HepG2 (cell line): ENCODE data around the gene PLA2G4F. TPM values are rescaled to one million over a fixed set of nuclear protein-coding genes. Genes with fewer than 3 reads are reported as not detected.

ENCODE experiments used
- ATAC-seq: fragments of 200-7000 bp; cut with Tn5 transposase; 3 replicates; pipeline ENCODE4 v1.9.1; 2020; ENCODE audit warnings: mild to moderate bottlenecking, moderate library complexity
- BruUV-seq: library from RNA; stranded (reverse); fragments of 400-500 nt; replicated peaks from 2 replicates; lab custom pipeline; 2021; lab: Mats Ljungman, UMichigan
- CTCF ChIA-PET: fragments of 300-600 bp; formaldehyde crosslinking; extraction: SDS; loops from one replicate; lab custom pipeline; 2021; ENCODE audit warnings: low total read pairs, inconsistent platforms, low intra/inter-chr PET ratio; lab: Yijun Ruan, JAX
- POLR2A ChIA-PET: fragments of 350-600 bp; sonication (Branson Sonifier 250); formaldehyde crosslinking; loops from one replicate; lab custom pipeline; 2020; ENCODE audit warnings: antibody characterized with exemption, inconsistent platforms; lab: Yijun Ruan, JAX
- DNase-seq: peaks from one replicate; pipeline ENCODE4 v3.0.0-alpha.2; 2015; ENCODE audit warnings: low spot score
- FAIRE-seq: peaks from 3 replicates; lab custom pipeline; 2011; peaks lifted over from hg19 to GRCh38; lab: Jason Lieb, UNC
- H2AFZ ChIP-seq: one replicate; pipeline ENCODE4 v1.6.1; 2011; ENCODE audit warnings: low read length, inconsistent platforms
- H3K27ac ChIP-seq: fragments of 300-600 bp; 3 replicates; pipeline ENCODE4 v1.8.0; 2011; ENCODE audit warnings: mixed run types, mild to moderate bottlenecking, mixed read lengths, low read length, inconsistent platforms; ENCODE audit not compliant: insufficient read depth; ENCODE audit errors: extremely low read length
- H3K27me3 ChIP-seq, 2 experiments: fragments of 200-600 bp in 1 of 2; 2 replicates in 1 of 2; 3 replicates in 1 of 2; pipeline versions ENCODE4 v1.6.0 to v1.8.0; 2011; ENCODE audit warnings: low read length in 2 of 2, mild to moderate bottlenecking in 2 of 2, moderate library complexity in 2 of 2, inconsistent platforms in 1 of 2; ENCODE audit not compliant: insufficient read depth in 2 of 2, control insufficient read depth in 1 of 2
- H3K36me3 ChIP-seq, 2 experiments: fragments of 200-600 bp in 1 of 2; replicated peaks in 1 of 2; 2 replicates in 1 of 2; 3 replicates in 1 of 2; pipeline versions ENCODE4 v1.5.1 to v1.8.0; 2011; ENCODE audit warnings: low read length in 2 of 2, inconsistent platforms in 1 of 2; ENCODE audit not compliant: insufficient read depth in 2 of 2, control insufficient read depth in 1 of 2
- H3K4me1 ChIP-seq: 2 replicates; pipeline ENCODE4 v1.5.1; 2012; ENCODE audit warnings: low read length, inconsistent platforms; ENCODE audit not compliant: insufficient read depth
- H3K4me2 ChIP-seq: 2 replicates; pipeline ENCODE4 v1.6.0; 2011; ENCODE audit warnings: low read depth, low read length, inconsistent platforms
- H3K4me3 ChIP-seq, 3 experiments: fragments of 200-600 bp in 1 of 3; sonication (generic), shearing (Covaris generic) in 1 of 3; replicated peaks in 1 of 3; 2 replicates each; pipeline ENCODE4 v1.5.1; 2011 to 2016; ENCODE audit warnings: low read length in 3 of 3, inconsistent platforms in 2 of 3, low read depth in 2 of 3, mild to moderate bottlenecking in 2 of 3, control low read depth in 1 of 3, mixed read lengths in 1 of 3; ENCODE audit not compliant: insufficient read depth in 1 of 3
- H3K79me2 ChIP-seq: one replicate; pipeline ENCODE4 v1.6.1; 2011; ENCODE audit warnings: low read length, inconsistent platforms; ENCODE audit not compliant: insufficient read depth
- H3K9ac ChIP-seq: 2 replicates; pipeline ENCODE4 v1.6.0; 2011; ENCODE audit warnings: mild to moderate bottlenecking, low read depth, low read length, inconsistent platforms; ENCODE audit not compliant: insufficient read depth
- H3K9me3 ChIP-seq: 2 replicates; pipeline ENCODE4 v1.5.1; 2012; ENCODE audit warnings: mild to moderate bottlenecking, low read length
- H4K20me1 ChIP-seq: 2 replicates; pipeline ENCODE4 v1.6.0; 2011; ENCODE audit warnings: inconsistent platforms, mild to moderate bottlenecking, low read length, moderate library complexity; ENCODE audit not compliant: insufficient read depth
- EEA1 ChIP-seq: sonication (generic); formaldehyde crosslinking; IDR thresholded peaks from 2 replicates; pipeline ENCODE4 v1.5.1; 2020; ENCODE audit warnings: mild to moderate bottlenecking, missing genetic modification reagents, borderline replicate concordance
- MYNN ChIP-seq: sonication (generic); formaldehyde crosslinking; IDR thresholded peaks from 2 replicates; pipeline ENCODE4 v1.4.0; 2020; ENCODE audit warnings: mild to moderate bottlenecking, low read depth, missing genetic modification reagents
- WGBS: methylation state at CpG from one replicate; pipeline ENCODE4 v1.1.6; 2017; ENCODE audit warnings: low lambda C conversion rate; 5-methylcytosine and 5-hydroxymethylcytosine counted together
- in situ Hi-C: cut with HindIII; loops from 2 replicates; pipeline ENCODE4 v1.10.0; 2017; ENCODE audit warnings: low pct_unique_long_range_greater_than_20kb; ENCODE audit not compliant: extremely low pct_ligation_motif_present
- intact Hi-C: fragments of 100-400 bp; cut with micrococcal nuclease; formaldehyde crosslinking; loops from one replicate; pipeline ENCODE4 v1.10.0; 2022; ENCODE audit not compliant: unreplicated experiment
- polyA plus RNA-seq, 8 experiments: library from polyadenylated mRNA; depleted of rRNA in 3 of 8; stranded (reverse) in 7 of 8; unstranded in 1 of 8; fragments of >200 nt; fragmentation: Illumina TruSeq in 4 of 8; extraction: Trizol in 4 of 8; gene quantifications; 2 replicates each; pipeline versions ENCODE4 v1.2.1 to v1.2.3, GENCODE V29; 2011 to 2016; ENCODE audit warnings: low read depth in 4 of 8, missing spikeins in 1 of 8, mixed read lengths in 1 of 8; ENCODE audit not compliant: insufficient read depth in 1 of 8
- total RNA-seq, 5 experiments: library from RNA; depleted of rRNA; stranded (reverse); fragments of >200 nt; fragmentation: Illumina TruSeq; extraction: Trizol; gene quantifications; 2 replicates each; pipeline ENCODE4 v1.2.3, GENCODE V29; 2016; ENCODE audit warnings: low read depth in 1 of 5
- TF ChIP-seq, protein P1 (sequence below): sonication (generic); formaldehyde crosslinking; IDR thresholded peaks from 2 replicates; pipeline ENCODE4 v1.8.0; 2022; ENCODE audit warnings: missing genetic modification reagents, low read depth, mild to moderate bottlenecking, borderline replicate concordance

The PLA2G4F gene
- total and polyA plus RNA-seq, 2 of the 13 experiments (the other 11 are each of a cell fraction or from before 2014, with no cell fraction given), result 0.07 TPM; not detected in 1

GRCh38 chr15:42118650-42119445 lies 37.6 kb downstream of the PLA2G4F start:
- no peaks in the 10 kb centered on the region for H3K79me2 ChIP-seq
- no peaks in the 10 kb centered on the region for H3K36me3 ChIP-seq
- DNase-seq (no peak), ATAC-seq (no peak; the same call in 1 of the 3 replicates), FAIRE-seq (no peak)
- BruUV-seq, result no TSS peak
- H2AFZ ChIP-seq, result no peak overlapping the region
- H3K4me2 ChIP-seq, result no peak overlapping the region; the same call in 1 of the 2 replicates
- intact Hi-C loops, result no loop called here
- POLR2A ChIA-PET, result no interaction called here
- no peak overlapping the region for H3K4me3 ChIP-seq
- TF ChIP-seq, protein P1, sequence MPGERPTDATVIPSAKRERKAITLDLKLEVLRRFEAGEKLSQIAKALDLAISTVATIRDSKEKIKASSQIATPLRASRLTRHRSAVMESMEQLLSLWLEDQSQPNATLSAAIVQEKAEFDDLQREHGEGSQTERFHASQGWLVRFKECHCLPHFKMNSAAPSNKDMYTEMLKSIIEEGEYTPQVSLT, result no peak
- TF ChIP-seq MYNN (CRISPR knock-in tag), result peak; percentile 97; the same call in 1 of the 2 replicates
- CTCF ChIA-PET, result no interaction called here
- 19% methylated on average over 8 of the region's 10 CpGs for WGBS
- peaks cover 2 to 12% of the 10 kb centered on the region in 2 experiments; a peak in 3 of 5 replicates for H3K27me3 ChIP-seq
- H3K9ac ChIP-seq, result no peak overlapping the region
- H4K20me1 ChIP-seq, result no peaks in the 10 kb centered on the region
- H3K9me3 ChIP-seq, result no peaks in the 10 kb centered on the region
- peaks cover 13% of the 10 kb centered on the region for H3K4me1 ChIP-seq
- in situ Hi-C loops, result no loop called here
- no peak overlapping the region for H3K27ac ChIP-seq

DNA sequence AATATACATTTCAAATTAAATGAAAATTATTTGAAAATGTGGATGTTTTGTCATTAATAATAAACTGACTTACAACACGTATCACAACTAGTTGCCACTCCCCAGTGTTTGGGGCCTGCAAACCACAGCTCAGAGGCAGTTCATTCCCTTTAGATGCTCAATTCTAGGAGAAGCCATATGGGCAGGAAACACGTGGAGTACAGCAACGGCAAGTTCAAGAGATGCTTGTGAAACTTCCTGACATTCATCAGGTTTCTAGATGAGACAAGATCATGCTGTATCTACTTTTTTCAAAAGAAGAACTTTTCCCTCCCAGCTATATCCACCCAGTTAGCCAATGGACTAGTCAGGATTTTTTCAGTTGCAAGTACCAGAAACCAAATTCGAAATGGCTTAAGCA lies 44.5 kb downstream of the PLA2G4F start:
- WGBS, result 20% methylated on average over 4 of the region's 4 CpGs
- Histone ChIP-seq H3K27me3 (peaks cover 0 to 3% of the 10 kb centered on the region in 2 experiments; a peak in 1 of 5 replicates), H3K79me2 (no peaks in the 10 kb centered on the region), H3K4me1 (peaks cover 10% of the 10 kb centered on the region), H4K20me1 (no peaks in the 10 kb centered on the region), H3K27ac (no peak overlapping the region), H3K9ac (no peak overlapping the region), H2AFZ (no peak overlapping the region), H3K36me3 (no peaks in the 10 kb centered on the region), H3K4me2 (no peak overlapping the region), H3K9me3 (no peaks in the 10 kb centered on the region), H3K4me3 (no peak overlapping the region)
- TF ChIP-seq EEA1 (CRISPR knock-in tag), result no peak
- ATAC-seq (no peak), FAIRE-seq (no peak), DNase-seq (no peak)
- BruUV-seq, result no TSS peak
- POLR2A ChIA-PET, result no interaction called here
- intact Hi-C loops (no loop called here), in situ Hi-C loops (no loop called here)
- CTCF ChIA-PET, result no interaction called here
